Muscle of leg (tissue), 11 donors: Measurements from ENCODE around the gene SPTAN1. TPM values are rescaled to one million over a fixed set of nuclear protein-coding genes. Genes with fewer than 3 reads are reported as not detected.

ENCODE experiments used
- DNase-seq: peaks from one replicate; pipeline ENCODE4 v3.0.0; 2013
- H3K27ac ChIP-seq: one replicate; pipeline ENCODE4 v1.5.1; 2013; ENCODE audit warnings: mild to moderate bottlenecking, low read length, control low read depth
- H3K27me3 ChIP-seq: one replicate; pipeline ENCODE4 v1.6.1; 2013; ENCODE audit warnings: low read length; ENCODE audit not compliant: control insufficient read depth, insufficient read depth
- H3K36me3 ChIP-seq: one replicate; pipeline ENCODE4 v1.6.1; 2013; ENCODE audit warnings: low read length; ENCODE audit not compliant: control insufficient read depth, insufficient read depth
- H3K4me1 ChIP-seq: one replicate; pipeline ENCODE4 v1.6.1; 2013; ENCODE audit warnings: low read length; ENCODE audit not compliant: control insufficient read depth, insufficient read depth
- H3K4me3 ChIP-seq: one replicate; pipeline ENCODE4 v1.5.1; 2013; ENCODE audit warnings: low read length, control low read depth
- H3K9me3 ChIP-seq: replicated peaks from 2 replicates; pipeline ENCODE4 v1.6.1; 2013; ENCODE audit warnings: low read depth, low read length; ENCODE audit not compliant: control insufficient read depth
- WGBS: methylation state at CpG from one replicate; pipeline ENCODE4 v1.1.5; 2013; ENCODE audit warnings: missing lambda C conversion rate; ENCODE audit not compliant: insufficient coverage; 5-methylcytosine and 5-hydroxymethylcytosine counted together
- polyA plus RNA-seq, 8 donors: library from polyadenylated mRNA; unstranded; fragments of 120-200 nt; gene quantifications; one replicate each; pipeline versions ENCODE4 v1.2.1 to v1.2.3, GENCODE V29; 2013; ENCODE audit warnings: inconsistent platforms in 1 of 8, low replicate concordance in 1 of 8; ENCODE audit not compliant: insufficient read length in 8 of 8, insufficient read depth in 1 of 8
- total RNA-seq: library from RNA; stranded (reverse); fragments of 120-200 nt; gene quantifications from one replicate; pipeline ENCODE4 v1.2.4, GENCODE V29; 2013

The SPTAN1 gene
- total and polyA plus RNA-seq, 9 donors = 227 to 384 (median 302) TPM

DNA sequence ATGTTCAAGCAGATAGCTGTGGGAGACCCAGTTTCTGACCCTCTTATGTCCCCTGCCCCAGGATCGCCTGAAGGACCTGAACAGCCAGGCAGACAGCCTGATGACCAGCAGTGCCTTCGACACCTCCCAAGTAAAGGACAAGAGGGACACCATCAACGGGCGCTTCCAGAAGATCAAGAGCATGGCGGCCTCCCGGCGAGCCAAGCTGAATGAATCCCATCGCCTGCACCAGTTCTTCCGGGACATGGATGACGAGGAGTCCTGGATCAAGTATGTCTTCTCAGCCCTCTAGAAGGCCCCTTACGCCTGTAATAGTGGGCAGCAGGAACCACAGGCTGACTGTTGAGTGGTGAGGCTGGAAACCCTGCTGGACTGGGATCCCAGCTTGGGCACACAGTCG is 63.2 kb downstream of the SPTAN1 start:
- Histone ChIP-seq H3K27ac (no peak overlapping the region), H3K9me3 (no peaks in the 10 kb centered on the region), H3K4me3 (no peak overlapping the region), H3K4me1 (no peaks in the 10 kb centered on the region), H3K36me3 (peaks cover 92% of the 10 kb centered on the region), H3K27me3 (no peaks in the 10 kb centered on the region)
- WGBS = 97% methylated on average over 12 of the region's 12 CpGs
- no peak for DNase-seq

DNA sequence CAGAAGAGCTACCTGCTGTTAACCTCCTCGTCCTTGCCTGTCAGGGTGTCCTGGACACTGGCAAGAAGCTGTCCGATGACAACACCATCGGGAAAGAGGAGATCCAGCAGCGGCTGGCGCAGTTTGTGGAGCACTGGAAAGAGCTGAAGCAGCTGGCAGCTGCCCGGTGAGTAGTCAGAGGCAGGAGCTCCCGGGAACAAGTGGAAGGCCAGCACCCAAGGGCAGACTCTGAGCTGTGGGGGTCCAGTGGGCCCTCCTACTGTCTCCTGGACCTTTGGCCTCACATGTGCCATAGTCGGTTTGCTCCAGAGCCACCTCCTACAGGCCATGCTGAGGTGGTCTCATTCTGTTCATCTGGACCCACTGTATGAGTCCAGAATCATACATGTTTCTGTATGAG is 65.6 kb downstream of the SPTAN1 start:
- Histone ChIP-seq H3K36me3 (peaks cover 91% of the 10 kb centered on the region), H3K9me3 (no peaks in the 10 kb centered on the region), H3K4me3 (no peak overlapping the region), H3K27me3 (no peaks in the 10 kb centered on the region), H3K4me1 (no peaks in the 10 kb centered on the region), H3K27ac (no peak overlapping the region)
- 92% methylated on average over 8 of the region's 8 CpGs for WGBS
- no peak for DNase-seq

DNA sequence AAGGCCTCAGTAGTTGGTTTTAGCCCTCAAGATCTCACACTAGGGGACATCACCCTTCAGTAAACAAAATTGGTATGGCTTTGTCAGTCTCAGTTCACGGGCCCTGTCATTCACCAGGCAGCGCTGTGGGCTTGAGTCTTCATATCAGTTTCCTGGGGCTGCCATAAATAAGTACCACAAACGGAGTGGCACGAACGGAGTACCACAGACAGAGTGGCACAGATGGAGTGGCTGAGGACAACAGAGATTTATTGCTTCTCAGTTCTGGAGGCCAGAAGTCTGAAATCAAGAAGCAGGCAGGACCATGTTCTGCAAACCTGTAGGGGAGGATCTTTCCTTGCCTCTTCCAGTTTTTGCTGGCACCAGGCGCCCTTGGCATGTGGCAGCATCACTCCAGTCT is 66.7 kb downstream of the SPTAN1 start:
- Histone ChIP-seq H3K4me1 (no peaks in the 10 kb centered on the region), H3K4me3 (no peak overlapping the region), H3K27me3 (no peaks in the 10 kb centered on the region), H3K9me3 (no peaks in the 10 kb centered on the region), H3K27ac (no peak overlapping the region), H3K36me3 (peaks cover 87% of the 10 kb centered on the region)
- no peak for DNase-seq
- WGBS = 96% methylated on average over 5 of the region's 6 CpGs

DNA sequence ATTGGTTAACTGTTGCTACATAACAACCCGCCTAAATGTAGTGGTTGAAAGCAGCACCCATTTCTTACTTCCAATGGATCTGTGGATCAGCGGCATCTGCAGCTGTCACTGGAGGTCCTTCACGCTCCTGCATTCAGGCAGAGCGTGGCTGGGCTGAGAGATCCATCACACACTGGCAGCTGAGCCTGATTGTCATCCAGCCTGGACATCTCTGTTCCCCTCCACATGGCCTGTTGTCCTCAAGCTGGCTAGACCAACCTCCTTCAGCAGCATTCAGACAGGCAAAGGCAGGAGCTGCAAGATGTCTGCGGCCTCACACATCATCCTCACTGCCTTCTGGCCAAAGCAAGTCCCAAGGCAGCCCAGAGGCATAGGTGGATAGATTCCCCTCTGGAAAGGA is 67.4 kb downstream of the SPTAN1 start:
- 92% methylated on average over 3 of the region's 5 CpGs for WGBS
- no peak for DNase-seq

DNA sequence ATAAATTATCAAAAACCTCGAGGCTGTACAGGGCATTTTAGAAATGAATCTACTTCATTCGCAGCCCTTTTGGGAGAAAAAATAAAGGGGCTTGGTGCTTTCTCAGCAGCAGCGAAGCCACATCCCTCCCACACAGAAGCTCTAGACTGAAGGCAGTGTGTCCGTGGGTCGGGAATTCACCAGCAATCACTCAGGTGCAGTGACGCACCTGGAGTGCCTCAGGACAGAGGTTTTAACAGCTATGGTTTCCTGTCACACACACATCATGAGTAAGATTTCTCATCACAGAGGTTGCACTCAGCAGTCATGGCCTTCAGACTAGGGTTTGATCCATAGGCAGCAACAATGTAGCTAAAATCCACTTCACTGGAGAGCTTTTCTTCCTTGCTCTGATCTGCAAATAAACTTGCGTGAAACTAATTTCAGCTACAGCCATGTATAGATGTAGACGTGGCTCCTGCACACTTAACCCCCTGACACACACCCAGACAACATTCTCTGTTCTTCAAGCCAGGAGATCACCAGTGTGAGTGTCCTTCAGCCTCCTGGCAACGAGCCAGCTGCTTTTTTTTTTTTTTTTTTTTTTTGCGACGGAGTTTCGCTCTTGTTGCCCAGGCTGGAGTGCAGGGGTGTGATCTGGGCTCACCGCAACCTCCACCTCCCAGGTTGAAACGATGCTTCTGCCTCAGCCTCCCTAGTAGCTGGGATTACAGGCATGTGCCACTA is 69.5 kb downstream of the SPTAN1 start:
- Histone ChIP-seq H3K4me3 (no peak overlapping the region), H3K36me3 (peaks cover 89% of the 10 kb centered on the region), H3K4me1 (no peaks in the 10 kb centered on the region), H3K27me3 (no peaks in the 10 kb centered on the region), H3K9me3 (no peaks in the 10 kb centered on the region), H3K27ac (no peak overlapping the region)
- no peak for DNase-seq
- WGBS = 85% methylated on average over 7 of the region's 14 CpGs

More for the DNA sequence above, 67.4 kb downstream of the SPTAN1 start:
- H3K4me1 ChIP-seq = no peaks in the 10 kb centered on the region
- H3K27ac ChIP-seq = no peak overlapping the region
- no peaks in the 10 kb centered on the region for H3K27me3 ChIP-seq
- H3K36me3 ChIP-seq = peaks cover 87% of the 10 kb centered on the region
- no peak overlapping the region for H3K4me3 ChIP-seq
- no peaks in the 10 kb centered on the region for H3K9me3 ChIP-seq

DNA sequence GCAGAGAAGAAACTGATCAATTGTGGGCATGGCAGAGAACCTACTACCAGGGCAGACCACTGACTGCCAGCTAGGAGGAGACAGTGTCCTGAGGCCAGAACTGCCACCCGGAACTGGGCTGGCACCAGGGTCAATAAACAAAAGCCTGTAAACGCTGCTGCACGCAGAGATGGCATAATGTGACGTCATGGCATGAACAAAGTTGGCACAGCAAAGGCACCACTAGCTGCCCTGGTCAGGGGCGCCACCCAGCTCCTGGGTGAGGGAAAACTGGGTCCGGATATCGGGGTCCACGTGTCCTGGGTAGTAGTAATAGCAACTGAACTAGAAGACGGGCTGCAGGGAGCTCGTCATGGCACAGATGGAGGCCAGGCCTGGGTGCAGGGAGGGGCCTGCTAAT is 72.2 kb downstream of the SPTAN1 start:
- H3K27me3 ChIP-seq = no peaks in the 10 kb centered on the region
- no peak overlapping the region for H3K27ac ChIP-seq
- no peak for DNase-seq
- no peaks in the 10 kb centered on the region for H3K9me3 ChIP-seq
- peaks cover 91% of the 10 kb centered on the region for H3K36me3 ChIP-seq
- H3K4me3 ChIP-seq = no peak overlapping the region
- 85% methylated on average over 10 of the region's 10 CpGs for WGBS
- H3K4me1 ChIP-seq = peaks cover 4% of the 10 kb centered on the region

DNA sequence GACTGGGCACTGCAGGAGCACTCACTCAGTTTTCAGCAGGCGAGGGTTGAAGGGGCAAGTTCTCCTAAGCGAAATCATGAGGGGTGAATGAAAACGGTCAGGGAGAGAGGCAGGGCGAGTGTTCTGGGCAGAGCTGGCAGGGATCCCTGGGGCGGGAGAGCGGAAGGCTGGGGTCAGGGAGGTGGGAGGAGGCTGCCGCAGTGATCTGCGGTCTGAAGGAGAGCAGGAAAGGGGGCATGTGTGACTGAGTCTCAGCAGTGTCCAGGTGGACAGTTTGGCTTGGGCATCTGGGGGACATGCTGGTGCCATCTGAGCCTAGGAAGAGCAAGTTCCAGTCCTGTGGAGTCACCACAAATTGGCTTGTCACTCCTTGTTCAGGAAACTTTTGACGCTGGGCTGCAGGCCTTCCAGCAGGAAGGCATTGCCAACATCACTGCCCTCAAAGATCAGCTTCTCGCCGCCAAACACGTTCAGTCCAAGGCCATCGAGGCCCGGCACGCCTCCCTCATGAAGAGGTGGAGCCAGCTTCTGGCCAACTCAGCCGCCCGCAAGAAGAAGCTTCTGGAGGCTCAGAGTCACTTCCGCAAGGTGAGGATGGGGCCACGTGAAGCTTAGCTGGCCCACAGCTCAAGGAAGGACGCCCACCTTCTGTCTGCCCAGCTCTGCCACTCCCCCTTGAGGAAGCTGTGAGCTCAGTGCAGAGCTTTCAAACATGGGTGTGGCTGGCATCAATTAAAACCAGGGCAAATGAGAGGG is 73.2 kb downstream of the SPTAN1 start:
- no peaks in the 10 kb centered on the region for H3K9me3 ChIP-seq
- 83% methylated on average over 19 of the region's 20 CpGs for WGBS
- H3K36me3 ChIP-seq = peaks cover 91% of the 10 kb centered on the region
- H3K4me3 ChIP-seq = no peak overlapping the region
- no peak overlapping the region for H3K27ac ChIP-seq
- H3K4me1 ChIP-seq = peaks cover 4% of the 10 kb centered on the region
- no peak for DNase-seq
- no peaks in the 10 kb centered on the region for H3K27me3 ChIP-seq

DNA sequence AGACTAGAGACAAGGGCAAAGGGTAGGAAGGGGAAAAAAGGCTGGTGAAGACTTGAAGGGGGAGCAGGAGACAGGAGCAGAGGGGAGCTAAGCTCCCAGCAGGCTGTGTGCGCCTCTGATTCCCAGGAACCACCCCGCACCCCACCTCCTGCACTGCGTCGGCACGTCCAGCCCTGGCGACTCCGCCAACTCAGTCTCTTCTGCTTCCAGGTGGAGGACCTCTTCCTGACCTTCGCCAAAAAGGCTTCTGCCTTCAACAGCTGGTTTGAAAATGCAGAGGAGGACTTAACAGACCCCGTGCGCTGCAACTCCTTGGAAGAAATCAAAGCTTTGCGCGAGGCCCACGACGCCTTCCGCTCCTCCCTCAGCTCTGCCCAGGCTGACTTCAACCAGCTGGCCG is 73.8 kb downstream of the SPTAN1 start:
- H3K27me3 ChIP-seq = no peaks in the 10 kb centered on the region
- H3K4me1 ChIP-seq = peaks cover 4% of the 10 kb centered on the region
- H3K27ac ChIP-seq = no peak overlapping the region
- DNase-seq = no peak
- H3K4me3 ChIP-seq = no peak overlapping the region
- WGBS = 93% methylated on average over 3 of the region's 16 CpGs
- H3K36me3 ChIP-seq = peaks cover 90% of the 10 kb centered on the region
- H3K9me3 ChIP-seq = no peaks in the 10 kb centered on the region

DNA sequence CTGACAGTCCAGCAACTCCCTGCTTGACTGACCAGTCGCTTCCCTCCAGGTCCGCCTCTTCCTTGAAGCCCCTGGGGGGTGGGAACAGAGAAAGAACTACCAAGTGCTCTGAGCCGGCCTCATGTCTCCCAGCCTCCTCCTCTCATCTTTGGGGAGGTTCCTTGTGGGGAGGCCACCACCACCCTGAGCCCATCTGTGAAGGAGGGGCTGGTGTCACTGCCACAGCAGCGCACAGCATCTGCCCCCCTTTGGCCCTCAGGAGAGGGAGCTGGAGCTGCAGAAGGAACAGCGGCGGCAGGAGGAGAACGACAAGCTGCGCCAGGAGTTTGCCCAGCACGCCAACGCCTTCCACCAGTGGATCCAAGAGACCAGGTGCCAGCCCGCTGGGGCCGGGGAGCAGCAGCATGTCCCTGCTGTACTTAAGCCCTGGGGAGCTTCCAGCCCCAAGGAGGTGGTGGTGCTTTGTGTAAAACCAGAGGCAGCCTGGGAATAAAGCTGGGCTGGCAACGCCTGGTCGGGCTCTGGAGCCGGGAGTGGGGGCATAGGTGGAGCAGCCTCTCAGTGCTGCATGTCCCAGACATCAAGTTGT is 74.8 kb downstream of the SPTAN1 start:
- Histone ChIP-seq H3K4me1 (peaks cover 4% of the 10 kb centered on the region), H3K4me3 (no peak overlapping the region), H3K9me3 (no peaks in the 10 kb centered on the region), H3K36me3 (peaks cover 90% of the 10 kb centered on the region), H3K27me3 (no peaks in the 10 kb centered on the region), H3K27ac (no peak overlapping the region)
- WGBS = 82% methylated on average over 12 of the region's 15 CpGs
- no peak for DNase-seq

DNA sequence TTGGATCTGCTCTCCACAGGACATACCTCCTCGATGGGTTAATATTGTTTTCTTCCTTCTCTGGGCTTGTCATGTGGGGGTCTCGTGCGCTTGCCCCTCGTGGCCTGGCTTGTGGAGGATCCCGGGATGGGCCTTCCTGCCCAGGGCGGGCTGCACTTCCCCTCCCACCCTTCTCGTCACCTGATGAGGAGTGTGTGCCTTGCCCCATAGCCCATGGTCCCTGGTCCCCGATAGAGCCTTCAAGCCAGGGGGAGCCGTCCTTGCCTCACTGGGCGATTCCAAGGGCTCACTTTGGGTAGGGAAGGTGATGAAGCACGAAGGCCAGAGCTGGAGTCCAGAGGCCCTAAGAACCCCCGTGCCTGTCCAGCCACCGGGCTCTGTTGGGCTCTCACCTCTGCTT is 75.5 kb downstream of the SPTAN1 start:
- WGBS = 70% methylated on average over 5 of the region's 13 CpGs
- peaks cover 4% of the 10 kb centered on the region for H3K4me1 ChIP-seq
- no peak overlapping the region for H3K4me3 ChIP-seq
- H3K27ac ChIP-seq = no peak overlapping the region
- peaks cover 94% of the 10 kb centered on the region for H3K36me3 ChIP-seq
- H3K9me3 ChIP-seq = no peaks in the 10 kb centered on the region
- H3K27me3 ChIP-seq = no peaks in the 10 kb centered on the region
- no peak for DNase-seq
